ENCODE measurements around the gene ADH4.

DNA sequence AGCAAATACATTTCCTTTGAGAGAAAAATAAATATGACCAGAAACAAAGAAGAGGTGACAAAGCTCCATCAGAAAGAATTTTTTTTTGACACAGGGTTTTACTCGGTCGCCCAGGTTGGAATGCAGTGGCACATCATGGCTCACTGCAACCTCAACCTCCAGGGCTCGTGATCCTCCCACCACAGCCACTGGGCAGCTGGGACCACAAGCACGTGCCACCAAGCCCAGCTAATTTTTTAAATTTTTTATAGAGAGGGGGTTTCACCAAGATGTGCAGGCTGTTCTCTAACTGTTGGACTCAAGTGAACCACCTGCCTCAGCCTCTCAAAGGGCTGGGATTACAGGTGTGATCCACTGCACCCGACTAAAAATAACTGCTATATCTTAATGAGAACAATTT is 65.8 kb downstream of the ADH4 start:
- TF ChIP-seq, protein P1, sequence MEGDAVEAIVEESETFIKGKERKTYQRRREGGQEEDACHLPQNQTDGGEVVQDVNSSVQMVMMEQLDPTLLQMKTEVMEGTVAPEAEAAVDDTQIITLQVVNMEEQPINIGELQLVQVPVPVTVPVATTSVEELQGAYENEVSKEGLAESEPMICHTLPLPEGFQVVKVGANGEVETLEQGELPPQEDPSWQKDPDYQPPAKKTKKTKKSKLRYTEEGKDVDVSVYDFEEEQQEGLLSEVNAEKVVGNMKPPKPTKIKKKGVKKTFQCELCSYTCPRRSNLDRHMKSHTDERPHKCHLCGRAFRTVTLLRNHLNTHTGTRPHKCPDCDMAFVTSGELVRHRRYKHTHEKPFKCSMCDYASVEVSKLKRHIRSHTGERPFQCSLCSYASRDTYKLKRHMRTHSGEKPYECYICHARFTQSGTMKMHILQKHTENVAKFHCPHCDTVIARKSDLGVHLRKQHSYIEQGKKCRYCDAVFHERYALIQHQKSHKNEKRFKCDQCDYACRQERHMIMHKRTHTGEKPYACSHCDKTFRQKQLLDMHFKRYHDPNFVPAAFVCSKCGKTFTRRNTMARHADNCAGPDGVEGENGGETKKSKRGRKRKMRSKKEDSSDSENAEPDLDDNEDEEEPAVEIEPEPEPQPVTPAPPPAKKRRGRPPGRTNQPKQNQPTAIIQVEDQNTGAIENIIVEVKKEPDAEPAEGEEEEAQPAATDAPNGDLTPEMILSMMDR (IDR thresholded peaks at IDR 0.05), result no peak
- no peak for TF ChIP-seq POLR2A (IDR thresholded peaks at IDR 0.05)

All from esophagus squamous epithelium (tissue), 4 donors.